ENCODE data around the gene ALB.

ALB gene

DNA sequence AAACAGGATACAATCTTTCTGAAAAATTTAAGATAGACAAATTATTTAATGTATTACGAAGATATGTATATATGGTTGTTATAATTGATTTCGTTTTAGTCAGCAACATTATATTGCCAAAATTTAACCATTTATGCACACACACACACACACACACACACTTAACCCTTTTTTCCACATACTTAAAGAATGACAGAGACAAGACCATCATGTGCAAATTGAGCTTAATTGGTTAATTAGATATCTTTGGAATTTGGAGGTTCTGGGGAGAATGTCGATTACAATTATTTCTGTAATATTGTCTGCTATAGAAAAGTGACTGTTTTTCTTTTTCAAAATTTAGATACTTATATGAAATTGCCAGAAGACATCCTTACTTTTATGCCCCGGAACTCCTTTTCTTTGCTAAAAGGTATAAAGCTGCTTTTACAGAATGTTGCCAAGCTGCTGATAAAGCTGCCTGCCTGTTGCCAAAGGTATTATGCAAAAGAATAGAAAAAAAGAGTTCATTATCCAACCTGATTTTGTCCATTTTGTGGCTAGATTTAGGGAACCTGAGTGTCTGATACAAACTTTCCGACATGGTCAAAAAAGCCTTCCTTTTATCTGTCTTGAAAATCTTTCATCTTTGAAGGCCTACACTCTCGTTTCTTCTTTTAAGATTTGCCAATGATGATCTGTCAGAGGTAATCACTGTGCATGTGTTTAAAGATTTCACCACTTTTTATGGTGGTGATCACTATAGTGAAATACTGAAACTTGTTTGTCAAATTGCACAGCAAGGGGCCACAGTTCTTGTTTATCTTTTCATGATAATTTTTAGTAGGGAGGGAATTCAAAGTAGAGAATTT is 5.2 kb downstream of the ALB start:
- DNase-seq = no peak

DNA sequence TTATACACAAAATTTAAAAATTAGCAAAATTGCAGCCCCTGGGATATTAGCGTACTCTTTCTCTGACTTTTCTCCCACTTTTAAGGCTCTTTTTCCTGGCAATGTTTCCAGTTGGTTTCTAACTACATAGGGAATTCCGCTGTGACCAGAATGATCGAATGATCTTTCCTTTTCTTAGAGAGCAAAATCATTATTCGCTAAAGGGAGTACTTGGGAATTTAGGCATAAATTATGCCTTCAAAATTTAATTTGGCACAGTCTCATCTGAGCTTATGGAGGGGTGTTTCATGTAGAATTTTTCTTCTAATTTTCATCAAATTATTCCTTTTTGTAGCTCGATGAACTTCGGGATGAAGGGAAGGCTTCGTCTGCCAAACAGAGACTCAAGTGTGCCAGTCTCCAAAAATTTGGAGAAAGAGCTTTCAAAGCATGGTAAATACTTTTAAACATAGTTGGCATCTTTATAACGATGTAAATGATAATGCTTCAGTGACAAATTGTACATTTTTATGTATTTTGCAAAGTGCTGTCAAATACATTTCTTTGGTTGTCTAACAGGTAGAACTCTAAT is 6.0 kb downstream of the ALB start:
- no peak for DNase-seq

DNA sequence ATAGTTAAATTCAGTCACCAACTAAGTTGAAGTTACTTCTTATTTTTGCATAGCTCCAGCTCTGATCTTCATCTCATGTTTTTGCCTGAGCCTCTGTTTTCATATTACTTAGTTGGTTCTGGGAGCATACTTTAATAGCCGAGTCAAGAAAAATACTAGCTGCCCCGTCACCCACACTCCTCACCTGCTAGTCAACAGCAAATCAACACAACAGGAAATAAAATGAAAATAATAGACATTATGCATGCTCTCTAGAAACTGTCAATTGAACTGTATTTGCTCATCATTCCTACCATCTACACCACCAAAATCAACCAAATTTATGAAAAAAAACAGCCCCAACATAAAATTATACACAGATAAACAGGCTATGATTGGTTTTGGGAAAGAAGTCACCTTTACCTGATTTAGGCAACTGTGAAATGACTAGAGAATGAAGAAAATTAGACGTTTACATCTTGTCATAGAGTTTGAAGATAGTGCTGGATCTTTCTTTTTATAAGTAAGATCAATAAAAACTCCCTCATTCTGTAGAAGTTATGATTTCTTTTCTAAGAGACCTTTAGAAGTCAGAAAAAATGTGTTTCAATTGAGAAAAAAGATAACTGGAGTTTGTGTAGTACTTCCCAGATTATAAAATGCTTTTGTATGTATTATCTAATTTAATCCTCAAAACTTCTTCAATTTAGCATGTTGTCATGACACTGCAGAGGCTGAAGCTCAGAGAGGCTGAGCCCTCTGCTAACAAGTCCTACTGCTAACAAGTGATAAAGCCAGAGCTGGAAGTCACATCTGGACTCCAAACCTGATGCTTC is 7.0 kb downstream of the ALB start:
- DNase-seq = no peak

DNA sequence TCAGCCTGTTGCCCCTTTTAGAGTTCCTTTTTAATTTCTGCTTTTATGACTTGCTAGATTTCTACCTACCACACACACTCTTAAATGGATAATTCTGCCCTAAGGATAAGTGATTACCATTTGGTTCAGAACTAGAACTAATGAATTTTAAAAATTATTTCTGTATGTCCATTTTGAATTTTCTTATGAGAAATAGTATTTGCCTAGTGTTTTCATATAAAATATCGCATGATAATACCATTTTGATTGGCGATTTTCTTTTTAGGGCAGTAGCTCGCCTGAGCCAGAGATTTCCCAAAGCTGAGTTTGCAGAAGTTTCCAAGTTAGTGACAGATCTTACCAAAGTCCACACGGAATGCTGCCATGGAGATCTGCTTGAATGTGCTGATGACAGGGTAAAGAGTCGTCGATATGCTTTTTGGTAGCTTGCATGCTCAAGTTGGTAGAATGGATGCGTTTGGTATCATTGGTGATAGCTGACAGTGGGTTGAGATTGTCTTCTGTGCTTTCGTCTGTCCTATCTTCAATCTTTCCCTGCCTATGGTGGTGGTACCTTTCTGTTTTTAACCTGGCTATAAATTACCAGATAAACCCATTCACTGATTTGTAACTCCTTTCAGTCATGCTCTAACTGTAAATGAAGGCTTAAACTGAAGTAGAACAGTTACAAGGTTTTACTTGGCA is 7.8 kb downstream of the ALB start:
- no peak for DNase-seq

DNA sequence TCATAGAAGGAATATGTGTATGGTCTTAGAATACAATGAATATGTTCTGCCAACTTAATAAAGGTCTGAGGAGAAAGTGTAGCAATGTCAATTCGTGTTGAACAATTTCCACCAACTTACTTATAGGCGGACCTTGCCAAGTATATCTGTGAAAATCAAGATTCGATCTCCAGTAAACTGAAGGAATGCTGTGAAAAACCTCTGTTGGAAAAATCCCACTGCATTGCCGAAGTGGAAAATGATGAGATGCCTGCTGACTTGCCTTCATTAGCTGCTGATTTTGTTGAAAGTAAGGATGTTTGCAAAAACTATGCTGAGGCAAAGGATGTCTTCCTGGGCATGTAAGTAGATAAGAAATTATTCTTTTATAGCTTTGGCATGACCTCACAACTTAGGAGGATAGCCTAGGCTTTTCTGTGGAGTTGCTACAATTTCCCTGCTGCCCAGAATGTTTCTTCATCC is 9.2 kb downstream of the ALB start:
- DNase-seq = no peak

DNA sequence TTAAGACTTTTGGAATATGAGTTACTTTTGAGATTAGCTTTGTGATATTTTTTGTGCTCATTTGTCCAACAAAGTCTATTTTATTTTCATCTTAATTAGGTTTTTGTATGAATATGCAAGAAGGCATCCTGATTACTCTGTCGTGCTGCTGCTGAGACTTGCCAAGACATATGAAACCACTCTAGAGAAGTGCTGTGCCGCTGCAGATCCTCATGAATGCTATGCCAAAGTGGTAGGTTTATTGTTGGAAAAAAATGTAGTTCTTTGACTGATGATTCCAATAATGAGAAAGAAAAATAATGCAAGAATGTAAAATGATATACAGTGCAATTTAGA is 10.8 kb downstream of the ALB start:
- no peak for DNase-seq

DNA sequence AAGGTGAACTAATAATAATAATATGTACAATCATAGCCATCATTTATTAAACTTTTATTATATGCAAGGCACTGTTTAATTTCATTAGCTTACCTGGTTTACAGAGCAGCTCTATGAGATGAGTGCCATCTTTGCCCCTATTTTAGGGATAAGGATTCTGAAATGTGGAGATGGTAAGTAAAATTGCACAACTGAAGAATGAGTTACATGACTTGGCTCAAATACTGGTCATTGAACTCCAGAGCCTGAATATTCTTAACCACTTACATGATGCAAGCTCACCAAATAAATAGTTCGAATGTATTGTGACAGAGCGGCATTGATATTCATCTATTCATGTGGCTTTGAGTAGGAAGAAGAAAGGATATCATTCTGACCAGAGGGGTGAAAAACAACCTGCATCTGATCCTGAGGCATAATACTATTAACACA is 11.7 kb downstream of the ALB start:
- no peak for DNase-seq

DNA sequence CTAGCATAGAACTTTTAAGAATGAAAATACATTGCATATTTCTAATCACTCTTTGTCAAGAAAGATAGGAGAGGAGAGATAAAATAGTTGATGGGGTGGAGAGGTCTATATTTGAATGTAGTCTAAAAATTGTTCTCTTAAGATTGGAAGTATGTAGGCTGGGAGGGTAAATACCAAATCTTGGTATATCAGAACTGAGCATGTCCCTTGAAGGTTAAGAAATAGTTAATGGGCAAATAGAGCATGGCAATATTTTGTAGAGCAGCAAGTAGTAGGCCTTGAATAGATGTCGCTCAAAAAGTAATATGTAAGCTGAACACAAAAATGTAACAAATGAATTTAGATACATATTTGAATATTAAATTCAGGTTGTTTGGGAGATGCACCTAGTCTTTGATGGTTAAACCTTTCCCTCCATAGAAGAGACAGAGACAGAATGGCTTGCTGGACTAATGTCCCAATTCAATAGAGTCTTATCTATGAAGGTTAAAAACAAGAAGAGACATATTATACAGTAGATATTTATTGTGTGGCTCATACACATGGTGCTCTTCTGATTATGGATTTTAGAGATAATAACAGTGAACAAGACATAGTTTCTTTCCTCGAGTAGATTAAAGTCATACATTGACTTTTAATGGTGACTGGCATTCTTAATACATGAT is 12.5 kb downstream of the ALB start:
- no peak for DNase-seq

DNA sequence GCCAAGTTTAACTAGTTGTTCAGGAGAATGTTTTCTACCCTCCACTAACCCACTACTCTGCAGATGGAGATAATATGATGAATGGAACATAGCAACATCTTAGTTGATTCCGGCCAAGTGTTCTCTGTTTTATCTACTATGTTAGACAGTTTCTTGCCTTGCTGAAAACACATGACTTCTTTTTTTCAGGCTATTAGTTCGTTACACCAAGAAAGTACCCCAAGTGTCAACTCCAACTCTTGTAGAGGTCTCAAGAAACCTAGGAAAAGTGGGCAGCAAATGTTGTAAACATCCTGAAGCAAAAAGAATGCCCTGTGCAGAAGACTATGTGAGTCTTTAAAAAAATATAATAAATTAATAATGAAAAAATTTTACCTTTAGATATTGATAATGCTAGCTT is 13.3 kb downstream of the ALB start:
- no peak for DNase-seq

DNA sequence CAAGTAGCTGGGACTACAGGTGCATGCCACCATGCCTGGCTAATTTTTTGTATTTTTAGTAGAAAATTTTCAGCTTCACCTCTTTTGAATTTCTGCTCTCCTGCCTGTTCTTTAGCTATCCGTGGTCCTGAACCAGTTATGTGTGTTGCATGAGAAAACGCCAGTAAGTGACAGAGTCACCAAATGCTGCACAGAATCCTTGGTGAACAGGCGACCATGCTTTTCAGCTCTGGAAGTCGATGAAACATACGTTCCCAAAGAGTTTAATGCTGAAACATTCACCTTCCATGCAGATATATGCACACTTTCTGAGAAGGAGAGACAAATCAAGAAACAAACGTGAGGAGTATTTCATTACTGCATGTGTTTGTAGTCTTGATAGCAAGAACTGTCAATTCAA is 13.9 kb downstream of the ALB start:
- DNase-seq = no peak

DNA sequence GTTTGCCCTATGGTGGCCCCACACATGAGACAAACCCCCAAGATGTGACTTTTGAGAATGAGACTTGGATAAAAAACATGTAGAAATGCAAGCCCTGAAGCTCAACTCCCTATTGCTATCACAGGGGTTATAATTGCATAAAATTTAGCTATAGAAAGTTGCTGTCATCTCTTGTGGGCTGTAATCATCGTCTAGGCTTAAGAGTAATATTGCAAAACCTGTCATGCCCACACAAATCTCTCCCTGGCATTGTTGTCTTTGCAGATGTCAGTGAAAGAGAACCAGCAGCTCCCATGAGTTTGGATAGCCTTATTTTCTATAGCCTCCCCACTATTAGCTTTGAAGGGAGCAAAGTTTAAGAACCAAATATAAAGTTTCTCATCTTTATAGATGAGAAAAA is 14.6 kb downstream of the ALB start:
- DNase-seq = no peak

DNA sequence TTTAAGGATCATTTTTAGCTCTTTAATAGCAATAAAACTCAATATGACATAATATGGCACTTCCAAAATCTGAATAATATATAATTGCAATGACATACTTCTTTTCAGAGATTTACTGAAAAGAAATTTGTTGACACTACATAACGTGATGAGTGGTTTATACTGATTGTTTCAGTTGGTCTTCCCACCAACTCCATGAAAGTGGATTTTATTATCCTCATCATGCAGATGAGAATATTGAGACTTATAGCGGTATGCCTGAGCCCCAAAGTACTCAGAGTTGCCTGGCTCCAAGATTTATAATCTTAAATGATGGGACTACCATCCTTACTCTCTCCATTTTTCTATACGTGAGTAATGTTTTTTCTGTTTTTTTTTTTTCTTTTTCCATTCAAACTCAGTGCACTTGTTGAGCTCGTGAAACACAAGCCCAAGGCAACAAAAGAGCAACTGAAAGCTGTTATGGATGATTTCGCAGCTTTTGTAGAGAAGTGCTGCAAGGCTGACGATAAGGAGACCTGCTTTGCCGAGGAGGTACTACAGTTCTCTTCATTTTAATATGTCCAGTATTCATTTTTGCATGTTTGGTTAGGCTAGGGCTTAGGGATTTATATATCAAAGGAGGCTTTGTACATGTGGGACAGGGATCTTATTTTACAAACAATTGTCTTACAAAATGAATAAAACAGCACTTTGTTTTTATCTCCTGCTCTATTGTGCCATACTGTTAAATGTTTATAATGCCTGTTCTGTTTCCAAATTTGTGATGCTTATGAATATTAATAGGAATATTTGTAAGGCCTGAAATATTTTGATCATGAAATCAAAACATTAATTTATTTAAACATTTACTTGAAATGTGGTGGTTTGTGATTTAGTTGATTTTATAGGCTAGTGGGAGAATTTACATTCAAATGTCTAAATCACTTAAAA is 15.3 kb downstream of the ALB start:
- DNase-seq = no peak

DNA sequence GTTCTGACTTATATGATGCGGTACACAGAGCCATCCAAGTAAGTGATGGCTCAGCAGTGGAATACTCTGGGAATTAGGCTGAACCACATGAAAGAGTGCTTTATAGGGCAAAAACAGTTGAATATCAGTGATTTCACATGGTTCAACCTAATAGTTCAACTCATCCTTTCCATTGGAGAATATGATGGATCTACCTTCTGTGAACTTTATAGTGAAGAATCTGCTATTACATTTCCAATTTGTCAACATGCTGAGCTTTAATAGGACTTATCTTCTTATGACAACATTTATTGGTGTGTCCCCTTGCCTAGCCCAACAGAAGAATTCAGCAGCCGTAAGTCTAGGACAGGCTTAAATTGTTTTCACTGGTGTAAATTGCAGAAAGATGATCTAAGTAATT is 16.5 kb downstream of the ALB start:
- DNase-seq = no peak

DNA sequence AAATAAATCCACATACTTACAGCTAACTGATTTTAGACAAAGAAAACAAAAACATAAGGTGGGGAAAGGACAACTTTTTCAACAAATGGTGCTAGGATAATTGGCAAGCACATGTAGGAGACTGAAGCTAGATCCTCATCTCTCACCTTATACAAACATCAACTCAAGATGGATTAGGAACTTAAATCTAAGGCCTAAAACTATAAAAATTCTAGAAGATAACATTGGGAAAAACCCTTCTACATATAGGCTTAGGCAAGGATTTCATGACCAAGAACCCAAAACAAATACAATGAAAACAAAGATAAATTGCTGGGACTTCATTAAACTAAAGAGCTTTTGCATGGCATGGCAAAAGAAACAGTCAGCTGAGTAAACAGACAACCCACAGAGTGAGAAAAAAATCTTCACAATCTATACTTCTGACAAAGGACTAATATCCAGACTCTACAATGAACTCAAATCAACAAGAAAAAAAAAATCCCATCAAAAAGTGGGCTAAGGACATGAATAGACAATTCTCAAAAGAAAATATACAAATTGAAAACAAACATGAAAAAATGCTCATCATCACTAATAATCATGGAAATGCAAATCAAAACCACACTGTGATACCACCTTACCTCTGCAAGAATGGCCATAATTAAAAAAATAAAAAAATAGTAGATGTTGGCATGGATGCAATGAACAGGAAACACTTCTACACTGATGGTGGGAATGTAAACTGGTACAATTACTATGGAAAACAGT is 17.8 kb downstream of the ALB start:
- DNase-seq = no peak

DNA sequence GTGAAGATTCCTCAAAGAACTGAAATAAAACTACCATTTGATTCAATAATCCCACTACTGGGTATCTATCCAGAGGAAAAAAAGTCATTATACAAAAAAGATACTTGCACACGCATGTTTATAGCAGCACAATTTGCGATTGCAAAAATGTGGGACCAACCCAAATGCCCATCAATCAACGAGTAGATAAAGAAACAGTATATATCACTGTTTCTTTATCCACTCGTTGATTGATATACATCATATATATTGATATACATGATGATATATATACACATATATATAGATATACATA is 18.3 kb downstream of the ALB start:
- no peak for DNase-seq

DNA sequence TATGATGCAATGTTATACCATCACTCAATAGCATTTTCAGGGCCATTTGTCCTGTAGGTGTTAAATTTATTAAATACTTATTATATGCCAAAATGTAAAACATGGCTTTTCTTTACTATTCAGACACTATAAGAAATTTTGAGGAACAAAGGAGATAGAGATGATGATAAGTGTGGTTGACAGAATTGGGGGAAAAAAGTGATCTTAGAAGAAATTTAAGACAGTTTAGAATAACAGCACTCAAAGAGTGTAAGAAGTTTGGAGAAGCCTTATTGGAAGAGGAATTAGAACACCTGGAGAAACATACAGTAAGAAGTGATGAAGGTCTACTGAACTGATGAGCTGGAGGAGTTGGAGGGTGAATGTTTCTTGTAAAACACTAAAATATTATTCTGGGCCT is 19.1 kb downstream of the ALB start:
- no peak for DNase-seq

DNA sequence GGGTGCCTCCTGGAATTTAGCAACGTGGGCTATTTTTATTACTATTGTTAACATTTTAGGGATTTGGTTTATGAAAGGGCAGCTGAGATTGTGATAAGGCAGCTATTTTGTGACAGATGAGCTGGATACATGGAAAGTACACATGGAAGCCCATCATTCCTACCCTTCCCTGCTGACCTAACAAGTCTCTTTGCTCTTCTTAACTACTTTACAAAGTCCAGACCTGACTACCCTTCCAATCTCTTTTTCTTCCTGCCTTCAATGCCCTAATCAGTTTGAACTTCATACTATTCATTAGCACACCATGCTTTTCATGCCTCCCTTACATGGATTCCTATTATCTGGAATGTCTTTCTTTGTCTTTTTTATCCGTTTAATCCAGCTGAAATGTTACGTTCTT is 22.6 kb downstream of the ALB start:
- no peak for DNase-seq

DNA sequence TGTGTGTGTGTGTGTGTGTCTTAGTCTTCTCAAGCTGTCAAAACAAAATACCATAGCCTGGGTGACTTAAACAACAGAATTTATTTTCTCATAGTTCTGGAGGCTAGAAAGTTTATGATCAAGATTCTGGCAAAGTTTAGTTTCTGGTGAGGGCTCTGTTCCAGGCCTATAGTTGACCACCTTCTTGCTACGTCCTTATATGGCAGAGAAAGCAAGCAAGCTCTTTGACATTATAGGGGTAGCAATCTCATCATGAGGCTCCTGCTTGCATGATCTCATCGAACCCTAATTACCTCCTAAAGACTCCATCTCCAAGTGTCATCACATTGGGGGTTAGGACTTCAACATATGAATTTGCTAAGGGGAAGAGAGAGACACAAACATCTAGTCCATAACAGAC is 25.0 kb downstream of the ALB start:
- no peak for DNase-seq

DNA sequence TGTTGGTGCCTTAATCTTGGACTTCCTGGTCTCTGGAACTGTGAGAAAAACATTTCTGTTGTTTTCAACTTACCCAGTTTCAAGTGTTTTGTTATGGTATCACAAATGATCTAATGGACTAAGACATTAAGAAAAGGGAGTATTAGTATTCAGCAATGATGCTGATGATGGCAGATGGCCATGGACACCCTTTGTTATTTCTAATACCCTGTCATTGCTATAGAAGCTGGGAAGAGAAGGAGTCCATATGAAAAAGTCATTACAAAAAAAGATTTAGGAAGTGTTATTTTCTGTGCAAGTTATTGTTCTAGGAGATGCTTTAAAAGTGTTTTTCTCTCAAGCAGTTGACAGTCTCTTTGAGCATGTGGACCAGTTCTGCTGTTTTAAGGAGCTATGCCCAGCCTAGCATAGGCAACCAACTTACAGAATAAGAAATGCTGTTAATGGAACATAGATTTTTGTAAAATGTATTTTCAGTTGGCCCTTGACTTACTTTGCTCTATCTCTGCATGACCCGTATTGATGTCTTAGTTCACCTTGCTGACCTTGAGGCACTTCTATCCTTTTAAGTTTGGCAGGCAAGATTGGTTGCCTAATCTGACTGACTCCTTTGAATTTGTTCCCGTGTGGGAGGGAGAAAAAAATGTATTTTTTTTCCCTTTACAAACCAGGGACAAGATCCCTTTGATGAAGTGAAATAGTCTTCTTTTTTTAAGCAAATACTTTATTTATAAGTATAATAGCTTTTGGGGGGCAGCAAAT is 25.9 kb downstream of the ALB start:
- DNase-seq = no peak

DNA sequence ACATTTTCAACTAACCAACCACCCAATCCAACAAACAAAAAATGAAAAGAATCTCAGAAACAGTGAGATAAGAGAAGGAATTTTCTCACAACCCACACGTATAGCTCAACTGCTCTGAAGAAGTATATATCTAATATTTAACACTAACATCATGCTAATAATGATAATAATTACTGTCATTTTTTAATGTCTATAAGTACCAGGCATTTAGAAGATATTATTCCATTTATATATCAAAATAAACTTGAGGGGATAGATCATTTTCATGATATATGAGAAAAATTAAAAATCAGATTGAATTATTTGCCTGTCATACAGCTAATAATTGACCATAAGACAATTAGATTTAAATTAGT is 27.7 kb downstream of the ALB start:
- no peak for DNase-seq
